ENCODE data around the gene ABHD17A.
"Not testable (repeated sequence)": the region's sequence is repeated elsewhere in the genome, so short reads cannot be mapped to it uniquely, and the experiment has no call there.

Gene ABHD17A

GRCh38 chr19:1909761-1910080 lies 24.4 kb upstream of the ABHD17A start:
- no peak for DNase-seq

GRCh38 chr19:1908364-1908678 lies 23.0 kb upstream of the ABHD17A start:
- DNase-seq = no peak

- DNase-seq = no peak
Measured at GRCh38 chr19:1907563-1908363, 22.5 kb upstream of the ABHD17A start.

GRCh38 chr19:1906985-1907562 lies 21.8 kb upstream of the ABHD17A start:
- no peak for DNase-seq

- no peak for DNase-seq
Measured at GRCh38 chr19:1905863-1906375, 20.6 kb upstream of the ABHD17A start.

- DNase-seq = peak; percentile 95
Measured at GRCh38 chr19:1905110-1905862, 20.0 kb upstream of the ABHD17A start, which contains the start of the genes ADAT3 and SCAMP4. Gene ADAT3 (plus strand): TSS chr19:1905399. CDS start chr19:1912048, 6,649 bp downstream. Gene SCAMP4 (plus strand): TSS chr19:1905399. CDS start chr19:1915020, 9,621 bp downstream.

DNA sequence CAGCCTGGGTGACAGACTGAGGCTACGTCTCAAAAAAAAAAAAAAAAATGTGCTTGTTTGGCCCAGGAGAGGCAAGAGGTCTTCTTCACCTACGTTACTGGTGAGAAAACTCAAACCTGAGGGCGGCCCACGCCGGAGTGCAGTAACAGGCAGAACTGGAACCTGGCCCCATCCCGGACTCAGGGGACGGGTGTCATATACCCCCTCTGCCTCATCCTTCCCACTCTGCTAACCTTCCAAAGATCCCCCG lies 19.5 kb upstream of the ABHD17A start:
- DNase-seq = no peak

DNA sequence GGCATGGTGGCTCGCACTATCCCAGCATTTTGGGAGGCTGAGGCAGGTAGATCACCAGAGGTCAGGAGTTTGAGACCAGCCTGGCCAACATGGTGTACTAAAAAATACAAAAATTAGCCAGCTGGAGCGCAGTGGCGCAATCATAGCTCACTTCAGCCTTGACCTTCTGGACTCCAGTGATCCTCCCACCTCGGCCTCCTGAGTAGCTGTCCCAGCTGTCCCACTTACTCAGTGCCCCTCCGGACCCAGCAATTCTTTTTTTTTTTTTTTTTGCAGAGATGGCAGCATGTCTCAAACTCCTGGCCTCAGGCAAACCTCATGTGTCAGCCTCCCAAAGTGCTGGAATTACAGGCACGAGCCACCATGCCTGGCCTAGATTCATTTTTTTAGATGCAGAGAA lies 17.6 kb upstream of the ABHD17A start:
- DNase-seq = no peak

DNA sequence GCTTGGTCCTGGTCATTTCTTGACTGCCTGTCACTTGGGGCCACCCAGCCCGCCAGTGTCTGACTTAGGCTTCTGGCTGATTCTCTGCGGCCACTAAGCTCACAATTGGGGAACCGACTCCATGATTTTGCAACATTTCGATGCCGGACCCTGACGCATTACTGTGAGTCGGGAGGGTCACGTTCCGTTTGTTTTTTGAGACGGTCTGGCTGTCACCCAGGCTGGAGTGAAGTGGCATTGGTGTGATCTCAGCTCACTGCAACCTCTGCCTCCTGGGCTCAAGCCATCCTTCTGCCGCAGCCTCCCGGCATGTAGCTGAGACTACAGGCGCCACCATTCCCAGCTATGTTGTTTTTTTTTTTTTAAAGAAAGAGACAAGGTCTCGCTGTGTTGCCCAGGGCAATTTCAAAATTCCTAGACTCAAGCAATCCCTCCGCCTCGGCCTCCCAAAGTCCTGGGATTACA lies 16.7 kb upstream of the ABHD17A start:
- DNase-seq = no peak

DNA sequence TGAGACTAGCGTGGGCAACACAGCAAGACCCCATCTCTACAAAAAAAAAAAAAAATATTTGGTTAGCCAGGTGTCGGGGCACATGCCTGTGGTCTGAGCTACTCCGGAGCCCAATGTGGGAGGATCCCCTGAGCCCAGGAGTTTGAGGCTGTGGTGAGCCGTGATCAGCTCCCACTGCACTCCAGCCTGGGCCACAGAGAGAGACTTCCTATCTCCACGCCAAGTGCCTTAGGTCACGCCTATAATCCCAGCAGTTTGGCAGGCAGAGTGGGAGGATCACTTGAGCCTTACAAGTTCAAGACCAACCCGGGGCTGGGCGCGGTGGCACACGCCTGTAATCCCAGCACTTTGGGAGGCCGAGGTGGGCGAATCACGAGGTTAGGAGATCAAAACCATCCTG lies 11.2 kb upstream of the ABHD17A start:
- DNase-seq = no peak

DNA sequence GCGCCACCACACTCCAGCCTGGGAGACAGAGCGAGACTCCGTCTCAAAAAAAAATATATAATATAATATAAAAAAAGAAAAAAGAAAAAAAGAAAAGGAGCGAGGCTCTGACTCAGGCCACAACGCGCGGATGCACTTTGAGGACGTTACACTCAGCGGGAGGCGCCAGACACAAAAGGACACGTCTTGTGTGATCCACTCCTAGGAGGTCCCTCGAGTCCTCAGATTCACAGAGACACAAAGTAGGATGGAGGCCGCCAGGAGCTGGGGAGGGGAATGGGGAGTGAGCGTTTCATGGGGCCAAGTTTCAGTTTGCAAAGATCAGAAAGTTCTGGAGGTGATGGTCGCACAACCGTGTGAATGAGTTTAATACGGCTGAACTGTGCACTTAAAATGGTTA lies 8.5 kb upstream of the ABHD17A start:
- DNase-seq = no peak

GRCh38 chr19:1889907-1890306 lies 4.6 kb upstream of the ABHD17A start:
- no peak for DNase-seq

- DNase-seq = no peak
Measured at GRCh38 chr19:1888385-1888784, 3.1 kb upstream of the ABHD17A start.

GRCh38 chr19:1886360-1886759 lies 1.1 kb upstream of the ABHD17A start:
- DNase-seq = not testable (repeated sequence)

DNA sequence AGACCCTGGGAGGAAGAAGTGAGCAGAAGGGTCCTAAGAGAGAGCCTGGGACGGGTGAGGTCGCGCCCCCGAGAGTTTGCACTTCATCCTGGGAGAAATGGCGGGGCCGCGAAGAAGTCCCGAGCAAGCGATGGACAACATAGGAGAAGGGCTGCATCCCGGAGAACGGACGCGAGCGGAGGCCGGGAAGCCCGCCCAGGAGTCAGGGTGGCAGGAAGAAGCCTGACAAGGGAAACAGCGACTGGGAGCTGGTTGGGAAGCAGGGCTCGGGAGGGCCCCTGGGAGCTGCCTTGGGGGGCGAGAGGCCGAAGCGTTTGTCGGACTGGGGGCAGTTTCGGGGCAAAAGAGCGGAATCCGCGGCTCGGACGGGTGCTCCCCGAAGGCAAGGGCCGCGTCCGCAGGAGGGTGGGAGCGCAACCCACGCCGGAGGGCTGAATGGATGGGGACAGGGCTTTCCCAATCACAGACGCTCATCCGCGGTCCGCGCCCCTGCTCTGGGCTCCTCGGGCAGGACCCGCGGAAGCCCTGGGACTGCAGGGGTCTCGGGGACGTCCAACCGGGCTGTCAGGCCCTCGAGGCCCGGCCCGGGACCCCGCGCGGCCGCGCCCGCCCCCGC lies 469 bp downstream of the ABHD17A start:
- DNase-seq = no peak

GRCh38 chr19:1884291-1884718 lies 991 bp downstream of the ABHD17A start:
- no peak for DNase-seq

GRCh38 chr19:1883784-1884183 lies 1.5 kb downstream of the ABHD17A start:
- DNase-seq = no peak

DNA sequence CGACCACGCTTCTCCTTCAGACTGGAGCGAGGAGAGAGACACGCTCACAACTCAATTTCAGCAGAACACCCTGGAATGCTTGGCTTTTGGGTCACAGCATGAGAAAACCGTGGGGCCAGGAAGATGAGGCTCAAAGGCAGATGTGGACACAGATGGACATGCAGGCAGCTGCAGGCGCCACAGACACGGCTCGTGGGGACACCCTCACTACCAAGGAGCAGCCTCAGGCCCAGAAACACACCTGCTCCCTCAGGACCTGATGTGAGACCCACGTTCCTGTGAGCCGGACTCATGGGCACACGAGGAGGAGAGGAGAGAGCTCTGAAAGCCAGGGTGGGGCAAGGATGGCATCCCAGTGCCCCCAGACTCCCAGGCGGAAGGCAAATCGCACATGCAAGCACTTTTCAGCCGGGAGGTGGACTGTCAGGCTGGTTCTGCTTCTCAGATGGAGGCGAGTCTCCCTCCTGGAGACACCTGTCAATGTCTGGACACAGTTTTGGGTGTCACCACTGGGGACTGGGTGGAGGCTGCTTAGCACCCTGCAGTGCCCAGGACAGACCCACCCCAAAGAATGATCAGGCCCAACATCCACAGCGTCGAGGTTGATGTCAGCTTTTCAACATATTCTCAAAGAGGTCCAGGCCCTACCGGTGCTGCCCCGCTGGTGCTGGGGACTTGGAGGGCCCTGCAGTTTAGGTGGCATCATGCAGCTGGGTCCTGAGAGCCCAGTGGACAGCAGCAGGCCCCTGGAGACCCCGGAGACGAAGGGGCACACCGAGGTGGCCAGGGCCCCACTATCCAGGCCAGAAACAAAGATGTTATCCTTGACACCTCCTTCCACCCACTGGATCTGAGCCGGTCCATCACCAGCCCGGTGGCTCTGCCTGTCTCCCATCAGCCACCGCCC lies 2.3 kb downstream of the ABHD17A start:
- no peak for DNase-seq

GRCh38 chr19:1882089-1882785 lies 3.1 kb downstream of the ABHD17A start:
- no peak for DNase-seq

- not testable (repeated sequence) for DNase-seq
Measured at GRCh38 chr19:1881393-1882088, 3.8 kb downstream of the ABHD17A start.

All from NCI-H1417 treated with DMSO at 0.1 percent for 48 hours (cell line).